HUES48 (cell line): Measurements from ENCODE around the gene CAPZA2.

Source experiments
- H3K27ac ChIP-seq: one replicate; pipeline ENCODE4 v1.7.0; 2013; ENCODE audit warnings: low read depth, low read length, inconsistent platforms
- H3K27me3 ChIP-seq: 2 replicates; pipeline ENCODE4 v1.6.1; 2013; ENCODE audit warnings: mild to moderate bottlenecking, low read length; ENCODE audit not compliant: control insufficient read depth, insufficient read depth
- H3K36me3 ChIP-seq: 2 replicates; pipeline ENCODE4 v1.6.1; 2013; ENCODE audit warnings: low read length; ENCODE audit not compliant: control insufficient read depth, insufficient read depth
- H3K4me1 ChIP-seq: 2 replicates; pipeline ENCODE4 v1.6.1; 2013; ENCODE audit warnings: mild to moderate bottlenecking, low read length; ENCODE audit not compliant: control insufficient read depth, insufficient read depth
- H3K4me3 ChIP-seq: 2 replicates; pipeline ENCODE4 v1.5.1; 2013; ENCODE audit warnings: mild to moderate bottlenecking, low read depth, low read length
- H3K9ac ChIP-seq: 2 replicates; pipeline ENCODE4 v1.6.1; 2013; ENCODE audit warnings: mild to moderate bottlenecking, low read depth, low read length, moderate library complexity
- H3K9me3 ChIP-seq: 2 replicates; pipeline ENCODE4 v1.6.1; 2013; ENCODE audit warnings: low read length; ENCODE audit not compliant: control insufficient read depth, insufficient read depth

The CAPZA2 gene

GRCh38 chr7:116885724-116886123, 23.3 kb downstream of the CAPZA2 start:
- Histone ChIP-seq H3K9ac (no peak overlapping the region), H3K36me3 (peaks cover 28% of the 10 kb centered on the region)

GRCh38 chr7:116886543-116887156, 24.3 kb downstream of the CAPZA2 start:
- no peak overlapping the region for H3K27ac ChIP-seq
- H3K4me3 ChIP-seq = no peak overlapping the region
- H3K36me3 ChIP-seq = peaks cover 34% of the 10 kb centered on the region
- no peak overlapping the region for H3K9ac ChIP-seq
- H3K9me3 ChIP-seq = no peaks in the 10 kb centered on the region
- H3K4me1 ChIP-seq = no peaks in the 10 kb centered on the region
- no peaks in the 10 kb centered on the region for H3K27me3 ChIP-seq

More at GRCh38 chr7:116885724-116886123, 23.3 kb downstream of the CAPZA2 start:
- no peaks in the 10 kb centered on the region for H3K9me3 ChIP-seq
- H3K27me3 ChIP-seq = no peaks in the 10 kb centered on the region
- no peak overlapping the region for H3K4me3 ChIP-seq
- H3K4me1 ChIP-seq = no peaks in the 10 kb centered on the region
- H3K27ac ChIP-seq = no peak overlapping the region

- Histone ChIP-seq H3K27ac (no peak overlapping the region), H3K9ac (no peak overlapping the region), H3K4me1 (no peaks in the 10 kb centered on the region), H3K4me3 (no peak overlapping the region), H3K27me3 (no peaks in the 10 kb centered on the region), H3K36me3 (peaks cover 55% of the 10 kb centered on the region), H3K9me3 (no peaks in the 10 kb centered on the region)
Measured at GRCh38 chr7:116888895-116889294, 26.5 kb downstream of the CAPZA2 start.

- Histone ChIP-seq H3K36me3 (peaks cover 56% of the 10 kb centered on the region), H3K4me1 (no peaks in the 10 kb centered on the region), H3K4me3 (no peak overlapping the region), H3K9ac (no peak overlapping the region), H3K27ac (no peak overlapping the region), H3K27me3 (no peaks in the 10 kb centered on the region), H3K9me3 (no peaks in the 10 kb centered on the region)
Measured at GRCh38 chr7:116895849-116896248, 33.5 kb downstream of the CAPZA2 start.

DNA sequence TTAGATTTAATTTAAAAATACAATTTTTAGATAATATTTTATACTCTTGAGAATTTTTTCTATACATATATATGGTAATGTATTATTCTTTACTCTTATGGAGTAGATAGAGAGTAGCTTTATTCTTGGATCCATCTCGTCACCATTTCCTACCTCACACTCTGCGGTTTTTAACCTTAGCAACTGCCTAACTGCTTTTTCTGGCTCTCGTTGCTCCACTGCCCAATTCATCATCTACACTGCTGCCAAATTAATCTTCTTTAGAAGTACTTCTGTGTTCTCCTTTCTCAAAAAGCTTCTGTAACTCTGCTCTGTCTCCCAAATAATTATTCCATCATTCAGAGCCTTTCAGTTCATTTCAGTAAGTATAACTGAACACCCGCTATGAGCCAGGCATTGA, 35.3 kb downstream of the CAPZA2 start:
- Histone ChIP-seq H3K9ac (no peak overlapping the region), H3K27me3 (no peaks in the 10 kb centered on the region), H3K4me1 (no peaks in the 10 kb centered on the region), H3K9me3 (no peaks in the 10 kb centered on the region), H3K27ac (no peak overlapping the region), H3K4me3 (no peak overlapping the region), H3K36me3 (peaks cover 47% of the 10 kb centered on the region)

GRCh38 chr7:116899308-116899707, 36.9 kb downstream of the CAPZA2 start:
- Histone ChIP-seq H3K27ac (no peak overlapping the region), H3K27me3 (no peaks in the 10 kb centered on the region), H3K9ac (no peak overlapping the region), H3K4me3 (no peak overlapping the region), H3K9me3 (no peaks in the 10 kb centered on the region), H3K36me3 (peaks cover 39% of the 10 kb centered on the region), H3K4me1 (peaks cover 4% of the 10 kb centered on the region; the same call in 1 of the 2 replicates)

DNA sequence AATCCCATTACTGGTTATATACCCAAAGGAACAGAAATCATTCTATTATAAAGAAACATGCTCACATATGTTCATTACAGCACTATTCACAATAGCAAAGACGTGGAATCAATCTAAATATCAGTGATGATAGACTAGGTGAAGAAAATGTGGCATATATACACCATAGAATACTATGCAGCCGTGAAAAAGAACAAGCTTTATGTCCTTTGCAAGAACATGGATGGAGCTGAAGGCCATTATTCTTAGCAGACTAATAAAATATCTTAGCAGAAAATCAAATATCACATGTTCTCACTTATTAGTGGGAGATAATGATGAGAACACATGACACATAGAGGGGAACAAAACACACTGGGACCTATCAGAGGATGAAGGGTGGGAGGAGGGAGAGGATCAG, 38.8 kb downstream of the CAPZA2 start:
- Histone ChIP-seq H3K36me3 (peaks cover 43% of the 10 kb centered on the region), H3K4me3 (no peak overlapping the region), H3K4me1 (peaks cover 19% of the 10 kb centered on the region), H3K9me3 (no peaks in the 10 kb centered on the region), H3K27me3 (no peaks in the 10 kb centered on the region), H3K9ac (no peak overlapping the region), H3K27ac (no peak overlapping the region)

DNA sequence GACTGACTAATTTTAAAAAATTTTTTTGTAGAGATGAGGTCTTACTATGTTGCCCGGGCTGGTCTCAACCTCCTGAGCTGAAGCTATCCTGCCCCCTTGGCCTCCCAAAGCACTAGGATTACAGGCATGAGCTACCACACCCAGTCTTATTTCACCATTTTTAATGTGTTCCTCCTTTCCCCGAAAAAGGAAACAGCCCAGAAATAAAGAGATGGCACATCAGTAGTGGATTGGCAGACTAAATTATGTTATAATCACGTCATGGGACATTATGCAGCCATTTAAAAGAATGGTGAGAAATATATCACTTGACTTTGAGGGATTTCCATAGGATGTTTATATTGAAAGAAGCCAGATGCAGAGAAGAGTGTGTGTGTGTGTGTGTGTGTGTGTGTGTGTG, 40.5 kb downstream of the CAPZA2 start:
- peaks cover 19% of the 10 kb centered on the region for H3K4me1 ChIP-seq
- H3K4me3 ChIP-seq = no peak overlapping the region
- no peak overlapping the region for H3K27ac ChIP-seq
- H3K27me3 ChIP-seq = no peaks in the 10 kb centered on the region
- no peaks in the 10 kb centered on the region for H3K9me3 ChIP-seq
- H3K36me3 ChIP-seq = peaks cover 60% of the 10 kb centered on the region
- H3K9ac ChIP-seq = no peak overlapping the region

GRCh38 chr7:116906391-116906790, 44.0 kb downstream of the CAPZA2 start:
- H3K36me3 ChIP-seq = peaks cover 56% of the 10 kb centered on the region
- no peak overlapping the region for H3K27ac ChIP-seq
- no peak overlapping the region for H3K4me3 ChIP-seq
- peaks cover 19% of the 10 kb centered on the region for H3K4me1 ChIP-seq
- no peaks in the 10 kb centered on the region for H3K9me3 ChIP-seq
- H3K27me3 ChIP-seq = no peaks in the 10 kb centered on the region
- no peak overlapping the region for H3K9ac ChIP-seq

DNA sequence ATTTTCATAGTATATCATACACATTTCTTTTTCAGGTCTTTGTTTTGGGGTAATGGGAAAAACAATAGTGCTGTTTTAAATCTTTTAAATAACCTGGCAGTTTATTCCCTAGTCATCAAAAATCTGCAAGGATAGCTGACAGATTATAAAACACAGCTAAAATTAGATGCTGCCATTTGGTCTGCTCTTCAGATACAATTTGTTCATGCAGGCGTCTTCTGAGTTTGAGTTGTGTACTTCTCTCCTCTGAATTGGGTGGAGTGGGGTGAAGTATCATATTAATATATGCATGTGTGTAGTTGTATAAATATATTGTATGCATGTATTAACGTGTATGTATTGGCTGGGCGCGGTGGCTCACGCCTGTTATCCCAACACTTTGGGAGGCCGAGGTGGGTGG, 48.0 kb downstream of the CAPZA2 start:
- Histone ChIP-seq H3K4me3 (no peak overlapping the region), H3K27ac (no peak overlapping the region), H3K36me3 (peaks cover 83% of the 10 kb centered on the region), H3K9me3 (no peaks in the 10 kb centered on the region), H3K27me3 (no peaks in the 10 kb centered on the region), H3K4me1 (peaks cover 7% of the 10 kb centered on the region), H3K9ac (no peak overlapping the region)

DNA sequence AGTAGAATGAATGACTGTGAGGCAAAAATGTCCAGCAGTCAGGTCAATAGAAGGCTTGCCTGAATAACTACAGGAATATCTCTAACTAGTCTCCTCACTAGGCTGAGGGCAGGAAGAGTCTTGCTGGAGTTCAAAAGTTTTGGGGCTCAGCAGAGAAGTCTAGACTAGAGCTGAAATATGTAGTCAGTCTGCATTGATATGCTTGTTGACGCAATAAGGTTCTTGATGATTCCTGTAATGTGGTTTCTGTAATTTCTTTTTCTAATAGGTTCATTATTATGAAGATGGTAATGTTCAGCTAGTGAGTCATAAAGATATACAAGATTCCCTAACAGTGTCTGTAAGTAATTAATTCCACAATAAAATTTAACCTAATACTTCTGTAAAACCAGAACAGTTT, 49.4 kb downstream of the CAPZA2 start:
- Histone ChIP-seq H3K27me3 (no peaks in the 10 kb centered on the region), H3K36me3 (peaks cover 86% of the 10 kb centered on the region), H3K27ac (no peak overlapping the region), H3K9ac (no peak overlapping the region), H3K4me3 (no peak overlapping the region), H3K9me3 (no peaks in the 10 kb centered on the region), H3K4me1 (no peaks in the 10 kb centered on the region)
